ENCODE results near the gene SHISA4. TPM values are rescaled to one million over a fixed set of nuclear protein-coding genes. Genes with fewer than 3 reads are reported as not detected.

SHISA4 gene
- total and polyA plus RNA-seq, 2 of the 8 experiments (the other 6 are each of a cell fraction or from before 2014, with no cell fraction given), result 7.8 to 28.9 TPM

GRCh38 chr1:201921952-201922558, 33.4 kb downstream of the SHISA4 start:
- ChIA-PET POLR2A (ENCODE audit: partially characterized antibody) (no interaction called here), CTCF (ENCODE audit: partially characterized antibody) (interaction anchor here (1.8 kb wide), 1 partner anchor 26 kb away, joined by 7 read pairs; no protein-coding TSS in a partner anchor)
- H3K4me1 ChIP-seq (replicated peaks in 1 of 4; ENCODE audit: control insufficient read depth in 3 of 4, insufficient read depth in 4 of 4, low read length in 3 of 4), result no peaks in the 10 kb centered on the region; a peak in 1 of 7 replicates
- no peak overlapping the region for H2BK20ac ChIP-seq (ENCODE audit: low read length)
- FAIRE-seq (no peak), DNase-seq (ENCODE audit: low read depth in 1 of 2, low spot score in 2 of 2) (no peak)
- no peak overlapping the region for H3K23ac ChIP-seq (ENCODE audit: insufficient read length)
- H3K36me3 ChIP-seq (ENCODE audit: control insufficient read depth in 2 of 4, insufficient read depth in 4 of 4, low read length in 3 of 4), result no peaks in the 10 kb centered on the region
- H3K14ac ChIP-seq (ENCODE audit: insufficient read length), result no peak overlapping the region
- H3K4ac ChIP-seq (replicated peaks; ENCODE audit: insufficient read length, low read depth, low read length), result no peak overlapping the region
- H2BK15ac ChIP-seq (ENCODE audit: low read length), result no peak overlapping the region
- H3K27me3 ChIP-seq (replicated peaks in 1 of 4; ENCODE audit: control insufficient read depth in 3 of 4, extremely low read depth in 1 of 4, insufficient read depth in 3 of 4, low read length in 3 of 4), result no peaks in the 10 kb centered on the region
- no peaks in the 10 kb centered on the region for H3K79me2 ChIP-seq (ENCODE audit: control insufficient read depth in 1 of 2, insufficient read depth in 2 of 2, low read length in 2 of 2)
- no peak overlapping the region for H4K8ac ChIP-seq (ENCODE audit: extremely low read depth, insufficient read depth, low read length)
- no peaks in the 10 kb centered on the region for H3K9me3 ChIP-seq (ENCODE audit: insufficient read depth in 2 of 2, low read depth in 1 of 2, low read length in 1 of 2)
- H2BK120ac ChIP-seq (replicated peaks; ENCODE audit: low read depth, low read length), result no peak overlapping the region
- WGBS, 2 experiments (ENCODE audit: extremely low coverage in 1 of 2, insufficient coverage in 1 of 2, insufficient read length in 1 of 2, insufficient replicate concordance in 2 of 2, low coverage in 1 of 2, low lambda C conversion rate in 2 of 2, missing lambda C conversion rate in 1 of 2), result 94% methylated on average over 3 of the region's 3 CpGs; no CpG with 5 or more reads in 1 of the 2 experiments
- H4K20me1 ChIP-seq (replicated peaks in 1 of 2; ENCODE audit: control insufficient read depth in 1 of 2, insufficient read depth in 2 of 2, low read length in 2 of 2), result no peaks in the 10 kb centered on the region
- H3K23me2 ChIP-seq (ENCODE audit: low read depth, low read length), result no peaks in the 10 kb centered on the region
- H3K4me3 ChIP-seq (ENCODE audit: extremely low read depth in 1 of 4, insufficient read depth in 2 of 4, low read depth in 3 of 4, low read length in 4 of 4), result no peak overlapping the region
- H2AK5ac ChIP-seq (ENCODE audit: low read depth, low read length), result no peak overlapping the region
- H3K9ac ChIP-seq (replicated peaks in 1 of 4; ENCODE audit: extremely low read depth in 1 of 4, low read depth in 3 of 4, low read length in 3 of 4), result no peak overlapping the region
- no peak overlapping the region for H2AFZ ChIP-seq (ENCODE audit: low read length)
- H2BK12ac ChIP-seq (ENCODE audit: low read depth, low read length), result no peak overlapping the region
- no peak overlapping the region for H3K18ac ChIP-seq (ENCODE audit: extremely low read depth, low read length)
- H2BK5ac ChIP-seq (ENCODE audit: low read depth, low read length), result no peak overlapping the region
- H3K4me2 ChIP-seq (ENCODE audit: insufficient read depth in 1 of 2, low read depth in 2 of 2, low read length in 2 of 2), result no peak overlapping the region
- H4K91ac ChIP-seq (replicated peaks; ENCODE audit: insufficient read length, low read length), result no peak overlapping the region
- no peak overlapping the region for H3K56ac ChIP-seq (replicated peaks; ENCODE audit: insufficient read length, low read depth, low read length)
- no peaks in the 10 kb centered on the region for H3K79me1 ChIP-seq (ENCODE audit: low read depth, low read length)
- no peak overlapping the region for H3K27ac ChIP-seq (ENCODE audit: low read depth, low read length)
- no peak overlapping the region for H4K5ac ChIP-seq (ENCODE audit: insufficient read length, low read depth, low read length)
- TF ChIP-seq JUND (IDR thresholded peaks at IDR 0.05; ENCODE audit: low read length), result no peak
- no peak for TF ChIP-seq KDM1A (IDR thresholded peaks at IDR 0.05; ENCODE audit: borderline replicate concordance, low read length)
- no peak for TF ChIP-seq ATF3 (IDR thresholded peaks at IDR 0.05; ENCODE audit: insufficient read depth, low read depth, low read length)
- TF ChIP-seq RFX5 (IDR thresholded peaks at IDR 0.05; ENCODE audit: borderline replicate concordance, low read depth, low read length), result no peak
- no peak for TF ChIP-seq BCL11A (IDR thresholded peaks at IDR 0.05; ENCODE audit: low read depth in 2 of 2, low read length in 2 of 2)
- TF ChIP-seq MAFK (IDR thresholded peaks at IDR 0.05; ENCODE audit: low read depth, low read length), result peak; percentile 60; the same call in 1 of the 2 replicates
- TF ChIP-seq RXRA (IDR thresholded peaks at IDR 0.05; ENCODE audit: insufficient read depth, low read depth, low read length), result no peak
- TF ChIP-seq CREB1 (IDR thresholded peaks at IDR 0.05), result no peak
- no peak for TF ChIP-seq E2F6 (IDR thresholded peaks at IDR 0.05)
- no peak for TF ChIP-seq CTCF (IDR thresholded peaks at IDR 0.05; ENCODE audit: control extremely low read depth in 1 of 3, insufficient read depth in 1 of 3, low read depth in 1 of 3, low read length in 3 of 3)

Measured in H1 (cell line).